Measurements from ENCODE around the gene C20orf204.

- TF ChIP-seq YY1 (IDR thresholded peaks at IDR 0.05; ENCODE audit: insufficient read depth, insufficient read length) (no peak), SUZ12 (IDR thresholded peaks at IDR 0.05; ENCODE audit: extremely low read depth, insufficient read depth, insufficient read length) (peak; percentile 77), ZNF274 (IDR thresholded peaks at IDR 0.05; ENCODE audit: low read depth, low read length) (no peak)
Measured at GRCh38 chr20:64042054-64042781, 6.2 kb downstream of the C20orf204 start.

Data from NT2/D1 (cell line).